ENCODE results near the gene FGF2. TPM values are rescaled to one million over a fixed set of nuclear protein-coding genes. Genes with fewer than 3 reads are reported as not detected.

FGF2 gene
- total RNA-seq, 1 experiment from 2014 or later = 33.7 TPM

GRCh38 chr4:122908223-122908622, 81.6 kb downstream of the FGF2 start:
- Mint-ChIP-seq H3K36me3 (ENCODE audit: insufficient read depth, unreplicated experiment) (no peaks in the 10 kb centered on the region), H3K27ac (ENCODE audit: unreplicated experiment) (no peak overlapping the region), H3K4me3 (ENCODE audit: low read depth, unreplicated experiment) (no peak overlapping the region), H3K4me1 (ENCODE audit: low read depth, unreplicated experiment) (peaks cover 17% of the 10 kb centered on the region), H3K27me3 (ENCODE audit: unreplicated experiment) (no peaks in the 10 kb centered on the region), H3K9me3 (ENCODE audit: low read depth, unreplicated experiment) (no peaks in the 10 kb centered on the region)
- CTCF ChIA-PET = no interaction called here
- DNase-seq = no peak
- no peak for TF ChIP-seq CTCF (IDR thresholded peaks at IDR 0.05; ENCODE audit: unreplicated experiment)
- intact Hi-C loops (cut with micrococcal nuclease; ENCODE audit: unreplicated experiment) = no loop called here
- BruUV-seq (replicated peaks) = no TSS peak

- Mint-ChIP-seq H3K27me3 (ENCODE audit: unreplicated experiment) (no peaks in the 10 kb centered on the region), H3K4me3 (ENCODE audit: low read depth, unreplicated experiment) (no peak overlapping the region), H3K4me1 (ENCODE audit: low read depth, unreplicated experiment) (peaks cover 17% of the 10 kb centered on the region), H3K36me3 (ENCODE audit: insufficient read depth, unreplicated experiment) (no peaks in the 10 kb centered on the region), H3K9me3 (ENCODE audit: low read depth, unreplicated experiment) (no peaks in the 10 kb centered on the region), H3K27ac (ENCODE audit: unreplicated experiment) (no peak overlapping the region)
- intact Hi-C loops (cut with micrococcal nuclease; ENCODE audit: unreplicated experiment) = loop anchor here (5.0 kb wide), 1 partner anchor 82 kb away; the partner anchor contains the start of gene FGF2
- no peak for TF ChIP-seq CTCF (IDR thresholded peaks at IDR 0.05; ENCODE audit: unreplicated experiment)
- no TSS peak for BruUV-seq (replicated peaks)
- CTCF ChIA-PET = no interaction called here
- DNase-seq = no peak
Observed at GRCh38 chr4:122909683-122910082, 83.1 kb downstream of the FGF2 start.

GRCh38 chr4:122911588-122911987, 85.0 kb downstream of the FGF2 start:
- Mint-ChIP-seq H3K36me3 (ENCODE audit: insufficient read depth, unreplicated experiment) (no peaks in the 10 kb centered on the region), H3K4me3 (ENCODE audit: low read depth, unreplicated experiment) (no peak overlapping the region), H3K27ac (ENCODE audit: unreplicated experiment) (peak overlapping the region; percentile 56), H3K4me1 (ENCODE audit: low read depth, unreplicated experiment) (peaks cover 17% of the 10 kb centered on the region), H3K9me3 (ENCODE audit: low read depth, unreplicated experiment) (no peaks in the 10 kb centered on the region), H3K27me3 (ENCODE audit: unreplicated experiment) (no peaks in the 10 kb centered on the region)
- no peak for DNase-seq
- TF ChIP-seq CTCF (IDR thresholded peaks at IDR 0.05; ENCODE audit: unreplicated experiment) = no peak
- intact Hi-C loops (cut with micrococcal nuclease; ENCODE audit: unreplicated experiment) = loop anchor here (5.0 kb wide), 1 partner anchor 84 kb away; the partner anchor contains the start of gene FGF2
- CTCF ChIA-PET = interaction anchor here (1.0 kb wide), 1 partner anchor 154 kb away, joined by 3 read pairs; no protein-coding TSS in a partner anchor
- BruUV-seq (replicated peaks) = TSS peak; percentile 22

- CTCF ChIA-PET = no interaction called here
- no peak for DNase-seq
- H3K27ac Mint-ChIP-seq (ENCODE audit: unreplicated experiment) = no peak overlapping the region
- H3K4me3 Mint-ChIP-seq (ENCODE audit: low read depth, unreplicated experiment) = no peak overlapping the region
- no peaks in the 10 kb centered on the region for H3K27me3 Mint-ChIP-seq (ENCODE audit: unreplicated experiment)
- H3K36me3 Mint-ChIP-seq (ENCODE audit: insufficient read depth, unreplicated experiment) = no peaks in the 10 kb centered on the region
- no peaks in the 10 kb centered on the region for H3K9me3 Mint-ChIP-seq (ENCODE audit: low read depth, unreplicated experiment)
- intact Hi-C loops (cut with micrococcal nuclease; ENCODE audit: unreplicated experiment) = loop anchor here (5.0 kb wide), 1 partner anchor 86 kb away; the partner anchor contains the start of gene FGF2
- no TSS peak for BruUV-seq (replicated peaks)
- peaks cover 17% of the 10 kb centered on the region for H3K4me1 Mint-ChIP-seq (ENCODE audit: low read depth, unreplicated experiment)
- TF ChIP-seq CTCF (IDR thresholded peaks at IDR 0.05; ENCODE audit: unreplicated experiment) = no peak
Observed at GRCh38 chr4:122912810-122913575, 86.4 kb downstream of the FGF2 start.
